HG03432 (cell line): ENCODE data around the gene ASCC3.
A peak's percentile ranks its signal among the peaks of the same experiment; 100 is the strongest.
"Not testable (repeated sequence)": the region's sequence is repeated elsewhere in the genome, so short reads cannot be mapped to it uniquely, and the experiment has no call there.

Experiments
- ATAC-seq: cut with Tn5 transposase; IDR thresholded peaks from one replicate; pipeline ENCODE4 v1.9.1; 2021; ENCODE audit warnings: mild to moderate bottlenecking, moderate library complexity; ENCODE audit not compliant: unreplicated experiment

The ASCC3 gene

DNA sequence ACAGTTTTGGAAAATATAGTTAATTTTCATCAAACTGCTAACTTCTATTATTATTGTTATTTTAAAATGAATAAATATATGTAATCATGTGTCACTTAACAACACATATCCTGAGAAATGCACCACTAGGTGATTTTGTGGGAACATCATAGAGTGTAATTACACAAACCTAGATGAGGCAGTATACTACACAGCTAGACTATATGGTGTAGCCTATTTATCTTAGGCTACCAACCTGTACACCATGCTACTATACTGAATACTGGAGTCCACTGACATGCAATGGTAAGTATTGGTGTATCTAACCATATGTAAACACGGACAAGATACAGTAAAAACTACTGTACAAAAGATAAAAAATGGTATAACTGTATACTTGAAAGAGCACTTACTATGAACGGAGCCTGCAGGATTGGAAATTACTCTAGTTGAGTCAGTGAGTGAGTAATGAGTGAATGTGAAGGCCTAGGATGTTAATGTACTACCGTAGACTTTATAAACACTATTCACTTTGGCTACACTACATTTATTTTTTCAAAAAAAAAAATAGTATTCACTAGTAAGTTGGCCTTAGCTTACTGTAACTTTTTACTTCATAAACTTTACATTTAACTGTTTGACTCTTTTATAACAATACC, 72.4 kb downstream of the ASCC3 start:
- no peak for ATAC-seq

DNA sequence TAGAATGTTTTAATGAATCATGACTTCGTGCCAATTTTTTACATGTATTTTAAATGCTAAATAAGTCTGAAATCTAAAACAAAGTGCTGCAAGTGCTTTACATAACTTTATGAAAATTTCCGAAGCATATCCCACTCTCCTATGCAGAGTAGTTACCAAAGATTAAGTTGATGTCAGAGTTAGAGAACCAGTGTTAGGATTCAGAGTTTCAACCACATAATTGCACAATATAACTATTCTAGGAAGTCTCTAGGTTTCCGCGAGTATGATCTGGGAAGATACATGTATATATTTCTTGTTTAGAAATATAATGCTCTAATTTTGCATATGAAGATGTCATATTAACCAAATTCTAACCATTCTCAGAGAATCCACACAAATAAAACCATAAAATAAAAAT, 74.8 kb downstream of the ASCC3 start:
- ATAC-seq = no peak

DNA sequence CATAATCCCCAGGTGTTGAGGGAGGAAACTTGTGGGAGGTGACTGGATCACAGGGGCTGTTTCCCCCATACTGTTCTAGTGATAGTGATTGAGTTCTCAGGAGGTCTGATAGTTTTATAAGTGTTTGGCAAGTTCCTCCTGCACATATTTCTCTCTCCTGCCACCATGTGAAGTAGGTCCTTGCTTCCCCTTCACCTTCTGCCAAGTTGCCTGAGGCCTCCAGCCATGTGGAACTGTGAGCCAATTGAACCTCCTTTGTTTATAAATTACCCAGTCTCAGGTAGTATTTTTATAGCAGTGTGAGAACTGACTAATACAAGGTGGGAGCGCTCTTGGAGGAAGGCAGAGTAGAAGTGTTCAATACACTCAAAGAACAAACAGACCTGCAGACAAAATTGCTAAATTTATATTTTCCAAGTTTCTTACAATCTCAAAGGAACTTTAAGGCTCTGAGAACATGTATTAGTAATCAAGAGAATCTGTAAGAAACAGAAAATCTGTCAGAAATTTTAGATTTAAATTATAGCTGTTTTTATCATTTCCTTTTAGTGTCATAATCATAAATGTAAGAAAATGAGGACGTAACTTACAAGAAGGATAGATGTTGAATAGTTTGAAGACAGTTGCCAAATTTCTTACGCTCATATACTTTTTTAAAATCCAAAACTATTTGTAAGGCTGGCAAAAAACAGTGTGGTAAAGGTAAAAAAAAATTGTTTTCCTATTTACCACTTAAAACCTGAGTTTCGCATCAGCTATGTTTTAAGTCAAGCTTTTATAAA, 77.7 kb downstream of the ASCC3 start:
- ATAC-seq = no peak

DNA sequence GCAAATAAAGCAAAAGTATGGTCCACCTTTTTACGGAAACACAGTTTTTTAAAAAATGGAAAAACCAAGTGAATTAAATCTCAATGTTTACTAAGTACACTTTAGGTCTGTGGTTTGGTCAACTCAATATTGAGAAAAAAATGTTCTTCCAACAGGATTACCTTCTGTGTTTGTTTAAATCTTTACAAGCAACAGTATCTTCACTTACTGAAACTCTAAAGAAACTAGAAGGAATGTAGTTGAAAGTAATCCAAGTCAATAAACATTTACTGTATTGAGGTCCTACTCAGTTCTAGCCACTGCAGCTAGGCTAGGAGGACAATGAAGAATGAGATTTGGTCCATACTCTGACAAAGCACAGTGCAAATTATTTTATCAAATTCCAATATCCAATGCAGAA, 80.1 kb downstream of the ASCC3 start:
- ATAC-seq = no peak

DNA sequence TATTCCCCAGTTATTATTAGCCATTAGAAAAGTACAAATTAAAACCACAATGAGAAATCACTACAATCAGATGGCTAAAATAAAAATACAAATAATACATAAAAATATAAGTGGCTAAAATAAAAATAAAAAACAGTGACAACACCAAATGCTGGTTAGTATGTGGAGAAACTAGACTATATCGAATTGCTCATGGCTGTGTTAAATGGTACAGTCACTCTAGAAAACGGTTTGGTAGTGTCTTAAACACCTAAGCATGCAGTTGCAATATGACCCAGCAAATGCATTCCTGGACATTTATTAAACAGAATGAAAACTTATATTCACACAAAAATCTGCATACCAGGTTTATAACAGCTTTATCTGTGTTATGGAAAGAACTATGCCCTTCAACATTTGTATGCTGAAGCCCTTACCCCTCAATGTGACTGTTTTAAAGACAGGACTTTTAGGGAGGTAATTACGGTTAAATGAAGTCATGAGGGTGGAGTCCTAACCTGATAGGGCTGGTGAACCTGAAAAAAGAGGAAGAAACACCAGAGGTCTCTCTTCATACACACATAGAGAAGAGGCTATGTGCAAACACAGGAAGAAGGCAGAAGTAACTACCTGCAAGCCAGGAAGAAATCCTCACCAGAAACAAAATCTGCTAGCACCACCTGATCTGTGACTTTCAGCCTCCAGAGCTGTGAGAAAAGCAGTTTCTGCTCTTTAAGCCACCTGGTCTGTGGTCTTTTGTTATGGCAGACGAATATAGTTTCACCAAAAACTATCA, 84.9 kb downstream of the ASCC3 start:
- peak; percentile 89 for ATAC-seq

DNA sequence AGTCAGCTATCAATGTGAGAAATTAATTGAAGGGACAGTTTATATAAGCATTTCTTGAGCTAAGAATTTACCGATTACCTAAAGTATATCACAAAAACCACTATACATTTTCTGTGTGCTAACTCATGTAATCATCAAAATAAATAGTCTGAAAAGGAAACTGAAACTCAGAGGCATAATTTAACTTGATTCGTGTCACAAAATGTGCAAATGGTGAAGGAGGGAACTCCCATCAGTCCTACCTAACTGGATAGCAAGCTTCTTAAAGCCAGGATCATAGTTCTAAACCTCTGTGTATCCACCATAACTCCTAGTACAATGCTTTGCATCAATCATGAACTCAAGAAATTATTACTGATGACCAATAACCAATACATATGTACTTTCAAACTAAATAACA, 91.0 kb downstream of the ASCC3 start:
- ATAC-seq = no peak

DNA sequence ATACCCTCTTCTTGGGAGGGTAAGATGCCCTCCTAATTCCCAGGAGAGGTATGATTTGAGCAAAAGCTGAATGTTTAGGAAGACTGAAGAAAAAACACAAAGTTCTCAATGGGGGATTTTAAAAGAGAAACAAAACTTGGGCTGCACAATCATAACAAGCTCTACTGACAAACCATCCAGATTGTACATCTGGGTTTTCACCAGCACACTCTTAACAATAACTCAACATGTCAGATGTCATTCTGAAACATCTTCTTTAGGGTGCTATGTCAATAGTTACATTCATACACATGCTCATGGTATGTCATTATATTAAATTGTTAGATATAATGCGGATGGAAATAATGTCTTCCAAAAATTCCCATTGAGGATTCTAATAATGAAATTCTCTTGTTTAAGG, 95.1 kb downstream of the ASCC3 start:
- ATAC-seq = peak; percentile 55

DNA sequence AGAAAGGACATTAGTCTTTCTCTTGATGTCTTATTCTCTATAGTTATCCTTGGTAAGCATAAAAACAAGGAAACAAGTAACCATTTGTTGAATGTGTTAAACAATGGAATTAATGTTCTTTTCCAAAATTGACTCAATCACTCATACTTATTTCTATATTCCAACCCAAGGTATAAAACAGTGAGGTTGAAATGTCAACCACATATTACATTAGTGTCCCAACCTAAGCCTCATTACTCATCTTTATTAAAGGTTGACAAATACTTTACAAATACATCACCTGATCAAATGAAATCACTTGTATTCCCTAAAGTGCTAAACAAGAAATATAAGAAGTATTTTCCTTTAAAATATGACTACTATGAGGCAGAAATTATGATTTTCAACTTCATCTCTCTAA, 100.5 kb downstream of the ASCC3 start:
- ATAC-seq = no peak

DNA sequence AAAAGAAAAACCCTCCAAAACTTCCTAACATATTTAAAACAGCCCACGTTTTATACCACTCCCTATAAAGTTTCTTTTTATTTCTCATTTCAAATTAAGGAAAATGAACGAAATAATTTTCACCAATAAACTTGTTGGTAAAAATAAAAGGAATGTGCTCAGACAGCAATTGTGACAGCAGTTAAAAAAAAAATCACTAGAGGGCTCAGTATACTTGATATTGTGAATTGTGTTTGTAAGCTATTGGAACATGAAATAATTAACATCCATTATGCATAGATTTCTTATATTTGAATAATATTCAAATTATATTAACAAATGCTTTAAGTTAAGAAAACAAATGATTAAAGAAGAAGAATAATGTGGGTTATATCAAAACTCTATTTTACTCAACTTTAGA, 105.5 kb downstream of the ASCC3 start:
- ATAC-seq = no peak

DNA sequence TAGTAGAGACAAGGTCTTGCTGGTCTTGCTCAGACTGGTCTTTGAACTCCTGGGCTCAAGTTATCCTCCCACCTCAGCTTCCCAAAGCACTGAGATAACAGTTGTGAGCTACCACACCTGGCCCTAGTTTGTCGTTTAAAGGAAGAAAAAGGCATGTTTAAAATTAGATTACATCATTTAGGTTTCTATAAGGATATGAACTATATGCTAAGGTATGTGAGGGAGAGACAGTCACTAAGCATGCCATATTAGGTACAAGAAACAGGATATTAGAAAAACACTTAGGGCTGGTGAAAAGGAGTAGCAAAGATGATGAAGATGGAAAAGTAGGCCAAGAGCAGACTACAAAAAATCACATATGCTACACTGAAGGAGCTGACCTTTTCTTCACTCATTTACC, 106.4 kb downstream of the ASCC3 start:
- ATAC-seq = no peak

DNA sequence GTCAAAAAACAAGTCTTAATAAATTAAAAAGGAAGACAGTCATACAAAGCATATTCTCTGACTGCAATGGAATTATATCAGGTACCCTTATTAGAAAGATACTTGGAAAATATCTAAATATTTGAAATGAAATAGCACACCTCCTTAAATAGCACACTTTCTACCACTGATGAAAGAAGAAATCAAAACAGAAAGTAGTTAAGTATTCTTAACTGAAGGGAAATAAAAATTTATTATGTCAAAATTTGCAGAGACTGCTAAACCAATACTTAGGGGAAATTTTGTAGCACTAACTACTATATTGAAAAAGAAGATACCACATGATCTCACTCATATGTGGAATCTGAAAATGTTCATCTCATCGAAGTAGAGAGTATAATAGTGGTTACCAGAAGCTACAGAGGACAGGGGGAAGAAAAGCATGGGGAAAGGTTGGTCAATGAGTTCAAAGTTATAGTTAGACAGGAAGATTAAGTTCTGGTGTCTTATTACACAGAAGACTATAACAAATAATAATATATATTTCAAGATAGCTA, 112.2 kb downstream of the ASCC3 start:
- ATAC-seq = peak; percentile 52

DNA sequence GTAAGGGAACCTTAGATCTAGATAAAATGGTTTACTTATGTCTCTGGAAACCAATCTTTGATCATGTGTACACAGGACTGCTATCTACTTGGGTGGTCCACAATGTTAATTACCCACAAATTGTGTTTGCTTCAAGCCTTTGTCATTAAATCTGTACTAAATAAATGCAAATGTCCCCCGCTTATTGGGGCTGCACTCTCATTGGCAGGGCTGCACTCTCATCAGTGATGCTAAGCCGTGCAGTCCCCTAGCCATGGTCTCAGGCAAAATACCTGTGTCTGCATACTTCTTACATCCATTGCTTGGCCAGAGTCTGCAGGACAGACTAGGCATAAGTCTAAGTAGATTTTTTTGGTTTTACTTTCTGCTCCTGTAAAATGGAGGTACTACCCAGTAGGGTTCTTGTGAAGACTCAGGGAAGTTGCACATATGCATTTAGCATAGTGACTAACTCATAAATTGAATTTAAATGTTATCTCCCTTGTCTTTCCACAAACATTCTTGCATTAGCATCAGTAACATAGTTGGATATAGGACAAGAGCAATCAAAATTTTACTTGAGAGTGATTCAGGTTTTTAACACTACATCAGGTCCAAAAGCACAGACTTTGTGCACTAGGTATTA, 117.4 kb downstream of the ASCC3 start:
- ATAC-seq = no peak

DNA sequence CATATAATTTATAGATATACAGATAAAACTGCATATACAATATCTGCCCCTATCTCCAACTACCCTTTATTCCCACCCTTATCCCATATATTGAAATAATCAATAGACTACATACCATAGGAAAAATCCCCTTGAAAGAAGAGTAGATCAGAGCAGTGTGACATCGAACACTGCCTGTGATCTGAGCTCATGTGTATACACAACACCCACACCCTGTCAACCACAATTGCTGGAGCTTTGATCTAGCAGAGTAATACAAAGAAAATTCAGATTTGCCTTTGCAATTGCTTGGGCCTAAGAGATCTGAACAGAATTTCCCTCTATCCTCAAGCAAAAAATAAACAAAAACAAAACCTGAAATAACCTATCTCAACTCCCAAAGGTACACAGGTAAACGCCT, 119.3 kb downstream of the ASCC3 start:
- no peak for ATAC-seq

DNA sequence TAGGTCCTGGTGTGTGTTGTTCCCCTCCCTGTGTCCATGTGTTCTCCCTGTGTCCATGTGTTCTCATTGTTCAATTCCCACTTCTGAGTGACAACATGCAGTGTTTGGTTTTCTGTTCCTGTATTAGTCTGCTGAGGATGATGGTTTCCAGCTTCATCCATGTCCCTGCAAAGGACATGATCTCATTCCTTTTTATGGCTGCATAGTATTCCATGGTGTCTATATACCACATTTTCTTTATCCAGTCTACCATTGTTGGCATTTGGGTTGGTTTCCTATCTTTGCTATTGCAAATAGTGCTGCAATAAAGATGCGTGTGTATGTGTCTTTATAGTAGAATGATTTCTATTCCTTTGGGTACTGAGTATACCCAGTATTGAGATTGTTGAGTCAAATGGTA, 122.7 kb downstream of the ASCC3 start:
- not testable (repeated sequence) for ATAC-seq

DNA sequence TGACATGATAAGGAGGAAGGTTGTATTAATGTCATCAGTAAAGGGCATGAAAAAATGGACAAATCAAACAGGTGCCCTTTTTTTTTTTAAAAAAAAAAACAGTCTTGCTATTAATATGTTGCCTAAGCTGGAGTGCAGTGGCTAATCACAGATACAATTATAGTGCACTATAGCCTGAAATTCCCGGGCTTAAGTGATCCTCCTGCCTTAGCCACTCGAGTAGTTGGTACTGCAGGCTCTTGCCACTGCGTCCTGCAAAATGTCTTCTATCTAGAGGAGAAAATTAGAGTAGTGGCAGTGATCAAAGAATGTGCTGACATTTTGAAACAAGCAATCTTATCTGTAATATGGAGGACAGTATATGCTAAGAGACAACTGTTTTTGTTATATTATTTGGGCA, 127.7 kb downstream of the ASCC3 start:
- no peak for ATAC-seq

DNA sequence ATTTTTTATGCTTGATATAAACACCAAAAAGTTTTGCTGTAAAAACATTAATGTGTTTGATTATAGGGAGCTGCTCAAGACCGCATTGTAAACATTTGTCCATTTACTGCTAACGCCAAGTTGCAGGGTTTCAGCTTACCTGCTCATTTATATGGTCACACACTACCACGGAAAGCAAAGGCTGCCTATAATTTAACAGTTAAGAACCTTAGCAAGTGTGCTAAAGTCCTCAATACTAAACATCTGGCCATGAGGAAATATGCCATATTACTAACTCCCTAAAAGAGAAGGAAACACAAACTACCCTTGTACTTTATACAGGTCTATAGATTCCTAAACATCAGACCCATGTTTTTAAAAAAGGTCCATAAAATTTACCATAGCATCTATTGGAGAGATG, 129.5 kb downstream of the ASCC3 start:
- ATAC-seq = no peak

DNA sequence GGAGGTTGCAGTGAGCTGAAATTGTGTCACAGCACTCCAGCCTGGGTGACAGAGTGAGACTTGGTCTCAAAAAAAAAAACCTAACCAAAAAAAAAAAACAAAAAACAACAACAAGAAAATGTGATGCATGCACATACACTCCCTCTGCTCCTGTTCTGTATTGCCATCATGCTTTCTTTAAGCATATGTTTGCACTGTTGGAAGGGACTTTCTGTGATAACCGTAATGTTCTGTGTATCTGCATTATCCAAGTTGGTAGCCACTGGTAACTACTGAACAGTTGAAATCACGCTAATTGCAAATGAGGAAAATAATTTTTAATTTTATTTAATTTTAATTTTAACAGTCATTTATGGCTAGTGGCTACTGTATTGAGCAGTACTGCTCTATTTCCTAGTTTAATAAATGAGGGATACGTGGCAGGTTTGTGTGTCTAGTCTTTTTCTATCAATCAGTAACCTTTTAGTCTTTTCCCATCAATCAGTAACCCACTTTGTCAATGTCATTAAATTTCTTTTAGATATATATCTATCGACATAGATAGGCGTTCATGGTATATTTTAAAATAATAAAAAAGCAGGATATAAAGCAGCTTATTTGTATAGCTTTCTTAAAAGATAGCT, 135.6 kb downstream of the ASCC3 start:
- ATAC-seq = no peak

DNA sequence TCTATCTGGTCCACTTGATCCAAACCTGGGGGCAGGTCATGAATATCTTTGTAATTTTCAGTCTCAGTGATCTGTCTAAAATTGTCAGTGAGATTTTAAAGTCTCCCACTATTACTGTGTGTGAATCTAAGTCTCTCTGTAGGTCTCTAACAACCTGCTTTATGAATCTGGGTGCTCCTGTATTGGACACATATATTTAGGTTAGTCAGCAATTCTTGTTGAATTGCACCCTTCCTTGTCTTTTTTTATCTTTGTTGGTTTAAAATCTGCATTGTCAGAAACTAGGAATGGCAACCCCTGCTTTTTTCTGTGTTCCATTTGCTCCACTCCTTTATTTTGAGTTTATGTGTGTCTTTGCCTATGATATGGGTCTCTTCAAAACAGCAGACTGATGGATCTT, 140.7 kb downstream of the ASCC3 start:
- ATAC-seq = no peak

DNA sequence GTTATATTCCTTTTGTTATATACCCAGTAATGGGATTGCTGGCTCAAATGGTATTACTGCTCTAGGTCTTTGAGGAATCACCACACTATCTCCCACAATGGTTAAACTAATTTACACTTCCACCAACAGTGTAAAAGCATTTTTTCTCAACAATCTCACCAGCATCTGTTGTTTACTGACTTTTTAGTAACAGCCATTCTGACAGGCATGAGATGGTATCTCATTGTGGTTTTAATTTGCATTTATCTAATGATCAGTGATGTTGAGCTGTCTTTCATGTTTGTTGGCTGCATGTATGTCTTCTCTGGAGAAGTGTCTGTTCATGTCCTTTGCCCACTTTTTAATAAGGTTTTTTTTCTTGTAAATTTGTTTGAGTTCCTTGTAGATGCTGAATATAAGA, 143.4 kb downstream of the ASCC3 start:
- not testable (repeated sequence) for ATAC-seq

DNA sequence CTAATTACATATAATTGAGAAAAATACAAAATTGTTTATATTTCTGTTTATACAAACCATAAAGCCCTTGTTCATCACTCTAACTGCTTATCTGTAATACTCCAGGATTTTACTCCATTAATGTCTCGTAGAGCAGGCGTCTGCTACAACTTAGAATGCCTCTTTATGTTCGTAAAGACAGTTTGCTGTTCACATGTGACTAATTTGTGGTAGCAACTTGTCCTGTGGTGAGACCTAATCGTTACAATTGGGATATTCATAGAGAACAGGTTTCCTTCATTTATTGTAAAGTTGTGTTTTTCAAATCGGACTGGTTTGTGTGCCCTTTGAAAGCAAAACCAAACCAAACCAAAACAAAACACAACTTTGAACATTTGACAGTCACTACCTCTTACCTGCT, 149.7 kb downstream of the ASCC3 start:
- no peak for ATAC-seq
